ENCODE measurements around the gene DUSP22.

DUSP22 gene

DNA sequence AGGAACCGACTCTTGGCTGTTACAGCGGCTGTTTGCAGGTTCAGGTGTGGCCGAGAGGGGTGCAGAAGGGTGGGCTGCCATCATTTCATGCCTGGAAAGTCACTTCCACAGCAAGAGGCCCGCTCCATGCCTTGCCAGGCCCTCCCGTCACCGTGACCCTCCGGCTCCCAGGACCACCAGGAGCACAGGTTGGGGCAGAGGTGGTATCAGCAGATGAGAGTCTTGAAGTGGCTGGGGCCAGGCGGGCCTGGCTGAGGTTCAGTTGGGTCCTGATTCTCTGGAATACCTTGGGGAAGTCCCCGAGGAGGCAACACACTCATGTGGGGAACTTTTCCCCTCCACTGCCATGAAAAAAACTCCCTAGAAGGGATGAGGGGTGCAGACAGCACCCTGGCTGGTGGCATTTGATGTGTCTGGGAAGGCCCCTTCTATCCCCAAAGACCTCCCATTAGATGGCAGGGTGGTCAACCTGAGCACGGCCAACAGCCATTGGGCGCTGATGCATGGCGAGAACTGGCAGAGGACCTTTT, 65.0 kb downstream of the DUSP22 start:
- no peaks in the 10 kb centered on the region for H3K36me3 ChIP-seq (ENCODE audit: control insufficient read depth, low read length)
- peaks cover 11% of the 10 kb centered on the region for H3K4me1 ChIP-seq (ENCODE audit: control insufficient read depth, low read length)
- no peak overlapping the region for H3K4me2 ChIP-seq (ENCODE audit: low read length)
- H4K20me1 ChIP-seq (ENCODE audit: control insufficient read depth, insufficient read depth, low read depth, low read length): no peaks in the 10 kb centered on the region
- H3K9me3 ChIP-seq (ENCODE audit: control insufficient read depth, insufficient read depth, low read length): peaks cover 2% of the 10 kb centered on the region; the same call in 1 of the 2 replicates
- H3K9me2 ChIP-seq (replicated peaks; ENCODE audit: control insufficient read depth, low read length): no peaks in the 10 kb centered on the region
- no peaks in the 10 kb centered on the region for H3K79me2 ChIP-seq (ENCODE audit: control insufficient read depth, low read length)
- H3K27ac ChIP-seq (ENCODE audit: low read depth, low read length): no peak overlapping the region
- TF ChIP-seq EZH2phosphoT487 (IDR thresholded peaks at IDR 0.05; ENCODE audit: borderline replicate concordance, low read length): no peak
- TF ChIP-seq, protein P1, sequence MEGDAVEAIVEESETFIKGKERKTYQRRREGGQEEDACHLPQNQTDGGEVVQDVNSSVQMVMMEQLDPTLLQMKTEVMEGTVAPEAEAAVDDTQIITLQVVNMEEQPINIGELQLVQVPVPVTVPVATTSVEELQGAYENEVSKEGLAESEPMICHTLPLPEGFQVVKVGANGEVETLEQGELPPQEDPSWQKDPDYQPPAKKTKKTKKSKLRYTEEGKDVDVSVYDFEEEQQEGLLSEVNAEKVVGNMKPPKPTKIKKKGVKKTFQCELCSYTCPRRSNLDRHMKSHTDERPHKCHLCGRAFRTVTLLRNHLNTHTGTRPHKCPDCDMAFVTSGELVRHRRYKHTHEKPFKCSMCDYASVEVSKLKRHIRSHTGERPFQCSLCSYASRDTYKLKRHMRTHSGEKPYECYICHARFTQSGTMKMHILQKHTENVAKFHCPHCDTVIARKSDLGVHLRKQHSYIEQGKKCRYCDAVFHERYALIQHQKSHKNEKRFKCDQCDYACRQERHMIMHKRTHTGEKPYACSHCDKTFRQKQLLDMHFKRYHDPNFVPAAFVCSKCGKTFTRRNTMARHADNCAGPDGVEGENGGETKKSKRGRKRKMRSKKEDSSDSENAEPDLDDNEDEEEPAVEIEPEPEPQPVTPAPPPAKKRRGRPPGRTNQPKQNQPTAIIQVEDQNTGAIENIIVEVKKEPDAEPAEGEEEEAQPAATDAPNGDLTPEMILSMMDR (IDR thresholded peaks at IDR 0.05; ENCODE audit: low read depth, low read length, poor library complexity, severe bottlenecking): no peak
- H3K27me3 ChIP-seq (ENCODE audit: control insufficient read depth, low read length): 0 out of 2 replicates have a peak, but pooled peaks cover 3% of the 10 kb centered on the region
- no peak overlapping the region for H3K4me3 ChIP-seq (ENCODE audit: low read length)
- H3F3A ChIP-seq (ENCODE audit: control insufficient read depth, insufficient read depth): no peaks in the 10 kb centered on the region

DNA sequence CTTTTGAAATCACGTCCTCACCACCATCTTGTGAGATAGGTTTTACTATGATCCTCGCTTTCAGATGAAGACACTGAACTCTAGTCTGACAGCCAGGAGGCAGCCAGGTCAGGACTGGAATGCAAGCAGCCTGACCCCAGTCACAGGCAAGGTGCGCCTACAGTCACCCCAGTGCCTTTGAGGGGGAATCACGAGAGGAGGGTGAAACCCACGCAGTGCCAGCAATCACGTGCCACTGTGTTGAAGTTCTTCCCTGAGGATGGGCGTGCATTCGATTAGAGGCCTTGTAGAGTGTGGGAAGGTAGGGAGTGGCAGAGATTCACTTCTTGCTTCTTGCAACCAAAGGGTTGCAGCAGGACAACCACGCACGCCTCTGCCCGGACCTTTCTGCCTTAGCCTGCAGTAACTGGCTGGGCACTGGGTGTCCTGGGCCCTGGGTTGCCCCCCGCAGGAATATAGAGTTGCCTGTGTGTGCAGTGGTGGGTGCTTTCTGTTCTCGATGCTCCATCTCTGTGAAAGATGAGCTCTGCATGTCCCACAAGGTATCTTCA, 65.6 kb downstream of the DUSP22 start:
- TF ChIP-seq, protein P1 (IDR thresholded peaks at IDR 0.05; ENCODE audit: low read depth, low read length, poor library complexity, severe bottlenecking): no peak
- no peak for TF ChIP-seq EZH2phosphoT487 (IDR thresholded peaks at IDR 0.05; ENCODE audit: borderline replicate concordance, low read length)
- H3K4me2 ChIP-seq (ENCODE audit: low read length): no peak overlapping the region
- no peaks in the 10 kb centered on the region for H4K20me1 ChIP-seq (ENCODE audit: control insufficient read depth, insufficient read depth, low read depth, low read length)
- no peaks in the 10 kb centered on the region for H3F3A ChIP-seq (ENCODE audit: control insufficient read depth, insufficient read depth)
- 0 out of 2 replicates have a peak, but pooled peaks cover 2% of the 10 kb centered on the region for H3K9me3 ChIP-seq (ENCODE audit: control insufficient read depth, insufficient read depth, low read length)
- H3K79me2 ChIP-seq (ENCODE audit: control insufficient read depth, low read length): no peaks in the 10 kb centered on the region
- no peaks in the 10 kb centered on the region for H3K36me3 ChIP-seq (ENCODE audit: control insufficient read depth, low read length)
- no peak overlapping the region for H3K27ac ChIP-seq (ENCODE audit: low read depth, low read length)
- no peak overlapping the region for H3K4me3 ChIP-seq (ENCODE audit: low read length)
- H3K27me3 ChIP-seq (ENCODE audit: control insufficient read depth, low read length): 0 out of 2 replicates have a peak, but pooled peaks cover 3% of the 10 kb centered on the region
- H3K9me2 ChIP-seq (replicated peaks; ENCODE audit: control insufficient read depth, low read length): no peaks in the 10 kb centered on the region
- H3K4me1 ChIP-seq (ENCODE audit: control insufficient read depth, low read length): peaks cover 11% of the 10 kb centered on the region

DNA sequence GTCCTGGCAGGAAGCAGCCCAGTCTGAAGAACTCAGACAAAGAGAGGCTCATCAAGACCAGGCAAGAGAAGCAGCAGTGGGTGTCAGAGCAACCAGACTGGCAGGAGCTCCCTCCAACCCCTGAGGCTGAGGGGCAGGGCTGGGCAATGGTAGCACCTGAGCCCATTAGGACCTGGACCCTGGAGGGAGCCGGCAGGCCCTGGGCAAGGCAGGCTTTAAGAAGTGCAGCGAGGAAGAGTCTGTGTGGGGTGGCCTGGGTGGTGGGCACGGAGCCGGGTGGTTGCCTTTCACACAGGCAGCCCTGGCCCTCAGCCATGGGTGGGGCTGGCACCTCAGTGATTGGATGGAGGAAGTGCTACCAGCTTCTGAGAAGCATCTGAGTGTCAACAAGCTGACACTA, 66.1 kb downstream of the DUSP22 start:
- H3K79me2 ChIP-seq (ENCODE audit: control insufficient read depth, low read length): no peaks in the 10 kb centered on the region
- H3K27ac ChIP-seq (ENCODE audit: low read depth, low read length): no peak overlapping the region
- H3K9me2 ChIP-seq (replicated peaks; ENCODE audit: control insufficient read depth, low read length): no peaks in the 10 kb centered on the region
- H3K4me3 ChIP-seq (ENCODE audit: low read length): no peak overlapping the region
- 0 out of 2 replicates have a peak, but pooled peaks cover 3% of the 10 kb centered on the region for H3K27me3 ChIP-seq (ENCODE audit: control insufficient read depth, low read length)
- H3K4me2 ChIP-seq (ENCODE audit: low read length): no peak overlapping the region
- peaks cover 11% of the 10 kb centered on the region for H3K4me1 ChIP-seq (ENCODE audit: control insufficient read depth, low read length)
- peaks cover 2% of the 10 kb centered on the region; the same call in 1 of the 2 replicates for H3K9me3 ChIP-seq (ENCODE audit: control insufficient read depth, insufficient read depth, low read length)
- TF ChIP-seq, protein P1 (IDR thresholded peaks at IDR 0.05; ENCODE audit: low read depth, low read length, poor library complexity, severe bottlenecking): no peak
- TF ChIP-seq EZH2phosphoT487 (IDR thresholded peaks at IDR 0.05; ENCODE audit: borderline replicate concordance, low read length): no peak
- no peaks in the 10 kb centered on the region for H3F3A ChIP-seq (ENCODE audit: control insufficient read depth, insufficient read depth)
- H4K20me1 ChIP-seq (ENCODE audit: control insufficient read depth, insufficient read depth, low read depth, low read length): no peaks in the 10 kb centered on the region
- no peaks in the 10 kb centered on the region for H3K36me3 ChIP-seq (ENCODE audit: control insufficient read depth, low read length)
